ENCODE measurements around the gene RSPH3. TPM values are rescaled to one million over a fixed set of nuclear protein-coding genes. Genes with fewer than 3 reads are reported as not detected.
"Not testable (repeated sequence)": the region's sequence is repeated elsewhere in the genome, so short reads cannot be mapped to it uniquely, and the experiment has no call there.

RSPH3 gene
- total RNA-seq, 1 donor from 2014 or later: 21.1 TPM

GRCh38 chr6:158977382-158977781, 22.6 kb downstream of the RSPH3 start:
- no peak for DNase-seq (ENCODE audit: low read depth)

- DNase-seq (ENCODE audit: low read depth): peak; percentile 59
Observed at GRCh38 chr6:158972241-158973233, 27.5 kb downstream of the RSPH3 start.

- DNase-seq (ENCODE audit: low read depth): no peak
Observed at GRCh38 chr6:158970640-158971275, 29.2 kb downstream of the RSPH3 start.

- DNase-seq (ENCODE audit: low read depth): peak; percentile 15
Observed at GRCh38 chr6:158969148-158969547, 30.9 kb downstream of the RSPH3 start.

GRCh38 chr6:158963020-158963808, 36.8 kb downstream of the RSPH3 start:
- no peak for DNase-seq (ENCODE audit: low read depth)

GRCh38 chr6:158962371-158962770, 37.6 kb downstream of the RSPH3 start:
- DNase-seq (ENCODE audit: low read depth): no peak

GRCh38 chr6:158960026-158960425, 40.0 kb downstream of the RSPH3 start:
- no peak for DNase-seq (ENCODE audit: low read depth)

- DNase-seq (ENCODE audit: low read depth): no peak
Observed at GRCh38 chr6:158959552-158959951, 40.5 kb downstream of the RSPH3 start.

GRCh38 chr6:158958504-158959386, 41.3 kb downstream of the RSPH3 start:
- DNase-seq (ENCODE audit: low read depth): no peak

- DNase-seq (ENCODE audit: low read depth): no peak
Observed at GRCh38 chr6:158955255-158955654, 44.7 kb downstream of the RSPH3 start.

- no peak for DNase-seq (ENCODE audit: low read depth)
Observed at GRCh38 chr6:158954753-158955152, 45.2 kb downstream of the RSPH3 start.

GRCh38 chr6:158952011-158952410, 48.0 kb downstream of the RSPH3 start:
- DNase-seq (ENCODE audit: low read depth): not testable (repeated sequence)

- DNase-seq (ENCODE audit: low read depth): not testable (repeated sequence)
Observed at GRCh38 chr6:158951565-158951964, 48.4 kb downstream of the RSPH3 start.

GRCh38 chr6:158947284-158947683, 52.7 kb downstream of the RSPH3 start:
- DNase-seq (ENCODE audit: low read depth): no peak

GRCh38 chr6:158943380-158944032, 56.5 kb downstream of the RSPH3 start:
- no peak for DNase-seq (ENCODE audit: low read depth)

- no peak for DNase-seq (ENCODE audit: low read depth)
Observed at GRCh38 chr6:158942349-158942748, 57.7 kb downstream of the RSPH3 start.

- DNase-seq (ENCODE audit: low read depth): no peak
Observed at GRCh38 chr6:158941246-158941645, 58.8 kb downstream of the RSPH3 start.

- DNase-seq (ENCODE audit: low read depth): peak; percentile 7
Observed at GRCh38 chr6:158939255-158940159, 60.5 kb downstream of the RSPH3 start.

- no peak for DNase-seq (ENCODE audit: low read depth)
Observed at GRCh38 chr6:158938811-158939254, 61.2 kb downstream of the RSPH3 start.

Data from renal cortical epithelial cell (primary cell).